Neuron (in vitro differentiated cells): ENCODE measurements around the gene GKN1.

Experiments used
- H2AFZ ChIP-seq: one replicate; pipeline ENCODE4 v1.6.1; 2013; ENCODE audit warnings: low read depth, mild to moderate bottlenecking, inconsistent platforms, low read length, moderate library complexity
- H3K27me3 ChIP-seq: one replicate; pipeline ENCODE4 v1.6.1; 2013; ENCODE audit warnings: low read length; ENCODE audit not compliant: insufficient read depth
- H3K36me3 ChIP-seq: one replicate; pipeline ENCODE4 v1.6.1; 2013; ENCODE audit warnings: low read length; ENCODE audit not compliant: insufficient read depth
- H3K4me1 ChIP-seq: one replicate; pipeline ENCODE4 v1.6.1; 2013; ENCODE audit warnings: low read length; ENCODE audit not compliant: insufficient read depth
- H3K4me3 ChIP-seq: 2 replicates; pipeline ENCODE4 v1.5.1; 2013; ENCODE audit warnings: mild to moderate bottlenecking, low read length, moderate library complexity
- H3K9me3 ChIP-seq: one replicate; pipeline ENCODE4 v1.6.1; 2013; ENCODE audit warnings: low read length

The GKN1 gene

DNA sequence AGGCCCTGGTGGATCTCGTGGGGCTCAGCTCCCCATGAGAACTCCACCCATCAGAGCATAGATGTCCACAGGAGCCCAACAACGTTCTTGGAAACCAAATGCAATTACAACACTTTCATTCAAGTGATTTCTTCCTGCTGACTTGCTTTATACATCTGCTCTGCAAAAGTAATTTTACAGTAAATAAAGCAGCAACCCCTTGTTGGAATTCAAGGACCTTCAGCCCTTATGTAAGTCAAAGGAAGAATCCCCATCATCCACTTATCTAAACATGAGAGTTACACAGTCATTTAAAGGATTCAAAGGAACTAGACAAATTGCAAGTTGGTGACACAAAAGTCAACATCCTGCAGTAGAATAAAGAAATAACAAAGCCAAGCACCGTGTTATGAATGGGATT is 21.5 kb downstream of the GKN1 start:
- no peaks in the 10 kb centered on the region for H3K36me3 ChIP-seq
- H3K27me3 ChIP-seq: no peaks in the 10 kb centered on the region
- no peak overlapping the region for H2AFZ ChIP-seq
- H3K4me3 ChIP-seq: no peak overlapping the region
- no peaks in the 10 kb centered on the region for H3K4me1 ChIP-seq
- no peaks in the 10 kb centered on the region for H3K9me3 ChIP-seq

DNA sequence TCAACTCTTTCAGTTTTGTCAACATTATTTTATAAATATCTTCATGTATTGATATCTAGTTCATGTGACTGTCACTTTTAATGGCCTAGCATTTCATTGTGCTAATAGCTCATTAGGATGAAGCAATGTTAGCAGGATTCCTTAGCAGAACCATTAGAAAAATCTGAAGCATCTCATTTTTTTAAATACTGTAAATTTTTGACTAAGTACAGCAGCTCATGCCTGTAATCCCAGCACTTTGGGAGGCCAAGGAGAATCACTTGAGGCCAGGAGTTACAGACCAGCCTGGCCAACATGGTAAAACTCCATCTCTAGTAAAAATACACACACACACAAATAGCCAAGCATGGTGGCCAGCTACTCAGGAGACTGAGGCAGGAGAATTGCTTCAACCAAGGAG is 23.0 kb downstream of the GKN1 start:
- Histone ChIP-seq H3K27me3 (no peaks in the 10 kb centered on the region), H2AFZ (no peak overlapping the region), H3K36me3 (no peaks in the 10 kb centered on the region), H3K4me1 (no peaks in the 10 kb centered on the region), H3K9me3 (no peaks in the 10 kb centered on the region), H3K4me3 (no peak overlapping the region)

DNA sequence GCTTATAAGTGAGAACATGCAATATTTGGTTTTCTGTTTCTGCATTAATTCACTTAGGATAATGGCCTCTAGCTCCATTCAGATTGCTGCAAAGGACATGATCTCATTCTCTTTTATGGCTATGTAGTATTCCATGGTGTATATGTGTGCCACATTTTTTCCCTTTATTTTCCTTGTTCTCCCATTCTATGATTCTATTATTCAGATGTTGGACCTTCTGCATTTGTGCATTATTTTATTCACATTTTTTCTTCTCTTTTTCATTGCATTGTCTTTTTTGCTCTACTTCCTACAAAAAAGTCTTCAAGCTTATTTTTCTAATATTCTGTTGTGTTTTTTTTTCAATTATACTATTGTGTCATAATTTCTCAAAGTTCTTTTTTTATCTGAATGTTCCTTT is 27.4 kb downstream of the GKN1 start:
- Histone ChIP-seq H3K27me3 (no peaks in the 10 kb centered on the region), H3K36me3 (no peaks in the 10 kb centered on the region), H2AFZ (no peak overlapping the region), H3K4me3 (no peak overlapping the region), H3K4me1 (no peaks in the 10 kb centered on the region), H3K9me3 (no peaks in the 10 kb centered on the region)

DNA sequence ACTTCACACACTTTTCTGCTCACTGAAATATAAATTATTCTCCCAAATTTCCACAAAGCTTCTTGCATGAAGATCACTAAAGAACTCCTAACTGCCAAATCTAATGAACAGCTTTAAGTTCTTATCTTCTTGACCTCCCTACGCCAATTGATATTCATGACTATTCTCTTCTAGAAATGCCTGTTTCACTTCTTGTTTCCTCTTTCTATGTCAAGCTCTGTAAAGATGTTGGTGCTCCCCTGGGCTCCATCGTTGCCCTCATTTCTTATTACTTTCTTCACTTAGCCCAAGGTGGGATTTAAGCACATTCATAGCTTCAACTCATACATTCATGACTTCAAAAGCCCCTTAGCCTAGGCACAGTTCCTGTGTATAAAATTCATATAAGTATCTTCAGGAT is 29.3 kb downstream of the GKN1 start:
- Histone ChIP-seq H3K9me3 (no peaks in the 10 kb centered on the region), H3K4me3 (no peak overlapping the region), H2AFZ (no peak overlapping the region), H3K36me3 (no peaks in the 10 kb centered on the region), H3K27me3 (no peaks in the 10 kb centered on the region), H3K4me1 (no peaks in the 10 kb centered on the region)

DNA sequence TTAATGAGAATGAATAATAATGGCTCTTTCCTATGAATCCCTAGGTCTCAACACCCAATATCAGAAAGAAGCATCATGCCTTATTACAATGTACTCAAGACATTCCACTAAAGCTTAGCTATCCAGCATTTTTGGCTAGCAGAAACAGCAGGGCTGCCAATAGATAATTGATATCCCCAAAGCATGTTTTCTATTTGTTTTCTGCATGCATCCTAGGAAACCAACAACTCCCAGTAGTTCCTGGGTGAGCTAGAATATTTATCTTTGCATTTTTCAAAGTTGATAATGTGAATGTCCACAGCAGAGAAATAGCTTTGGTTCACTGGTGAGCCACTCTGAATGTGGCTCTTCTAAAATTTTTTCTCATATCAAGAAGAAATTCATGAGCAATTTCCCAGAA is 32.7 kb downstream of the GKN1 start:
- H3K4me3 ChIP-seq: no peak overlapping the region
- H3K4me1 ChIP-seq: no peaks in the 10 kb centered on the region
- H3K27me3 ChIP-seq: no peaks in the 10 kb centered on the region
- H3K9me3 ChIP-seq: no peaks in the 10 kb centered on the region
- H2AFZ ChIP-seq: no peak overlapping the region
- no peaks in the 10 kb centered on the region for H3K36me3 ChIP-seq

DNA sequence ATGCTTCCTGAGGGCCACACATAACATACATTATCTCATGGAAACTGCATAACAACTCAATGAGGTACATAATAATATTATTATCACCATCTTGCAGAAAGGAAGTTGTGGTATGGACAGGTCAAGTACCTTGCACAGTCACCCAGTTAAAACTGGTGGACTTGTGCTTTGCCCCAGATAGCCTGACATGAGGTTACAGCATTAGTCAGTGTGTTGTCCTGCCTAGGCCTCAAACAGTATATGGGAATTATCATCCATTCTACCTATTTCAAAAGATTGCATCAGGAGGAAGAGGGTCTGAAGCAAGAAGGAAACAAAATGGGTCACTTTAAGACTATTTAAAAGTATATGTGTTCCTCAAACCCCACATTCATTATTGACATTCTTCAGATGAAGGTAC is 33.2 kb downstream of the GKN1 start:
- no peak overlapping the region for H3K4me3 ChIP-seq
- no peaks in the 10 kb centered on the region for H3K9me3 ChIP-seq
- H3K36me3 ChIP-seq: no peaks in the 10 kb centered on the region
- H3K27me3 ChIP-seq: no peaks in the 10 kb centered on the region
- H3K4me1 ChIP-seq: peaks cover 2% of the 10 kb centered on the region
- H2AFZ ChIP-seq: no peak overlapping the region

DNA sequence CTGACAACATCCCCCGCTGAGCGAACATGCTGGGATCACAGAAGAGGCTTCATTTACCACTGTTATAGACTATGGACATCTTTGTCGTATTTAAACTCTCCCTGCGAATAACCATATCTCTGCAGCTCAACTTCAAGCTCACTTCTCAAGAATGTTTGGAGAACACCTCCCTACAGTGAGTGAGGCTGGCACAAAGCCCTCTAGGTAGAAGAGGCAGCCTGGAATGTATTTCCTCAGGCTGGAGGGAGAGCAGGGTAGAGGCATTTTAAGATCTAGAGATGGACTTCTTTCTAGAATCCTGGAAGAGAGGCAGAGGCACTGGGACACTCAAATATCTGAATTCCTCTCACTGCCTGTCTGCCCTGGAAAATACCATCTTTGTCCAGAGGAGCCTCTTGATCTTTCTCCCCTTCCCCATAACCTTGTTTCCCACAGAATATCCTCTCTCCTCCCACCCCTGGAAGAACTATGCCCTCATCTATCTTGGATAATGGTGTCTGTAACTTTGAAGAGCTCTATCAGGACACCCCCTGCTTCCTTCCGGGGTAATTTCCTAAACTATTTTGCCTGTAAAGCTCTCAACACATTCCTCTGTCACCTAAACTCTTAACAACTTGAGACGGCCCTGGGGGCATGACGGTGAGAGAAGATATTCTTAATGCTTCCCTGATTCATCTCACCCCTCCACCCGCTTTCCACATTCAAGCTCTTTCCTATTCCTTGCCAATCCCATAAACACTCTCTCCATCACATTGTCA is 36.2 kb downstream of the GKN1 start:
- Histone ChIP-seq H3K36me3 (no peaks in the 10 kb centered on the region), H3K9me3 (no peaks in the 10 kb centered on the region), H3K4me3 (no peak overlapping the region), H3K4me1 (peaks cover 9% of the 10 kb centered on the region), H3K27me3 (no peaks in the 10 kb centered on the region), H2AFZ (no peak overlapping the region)

DNA sequence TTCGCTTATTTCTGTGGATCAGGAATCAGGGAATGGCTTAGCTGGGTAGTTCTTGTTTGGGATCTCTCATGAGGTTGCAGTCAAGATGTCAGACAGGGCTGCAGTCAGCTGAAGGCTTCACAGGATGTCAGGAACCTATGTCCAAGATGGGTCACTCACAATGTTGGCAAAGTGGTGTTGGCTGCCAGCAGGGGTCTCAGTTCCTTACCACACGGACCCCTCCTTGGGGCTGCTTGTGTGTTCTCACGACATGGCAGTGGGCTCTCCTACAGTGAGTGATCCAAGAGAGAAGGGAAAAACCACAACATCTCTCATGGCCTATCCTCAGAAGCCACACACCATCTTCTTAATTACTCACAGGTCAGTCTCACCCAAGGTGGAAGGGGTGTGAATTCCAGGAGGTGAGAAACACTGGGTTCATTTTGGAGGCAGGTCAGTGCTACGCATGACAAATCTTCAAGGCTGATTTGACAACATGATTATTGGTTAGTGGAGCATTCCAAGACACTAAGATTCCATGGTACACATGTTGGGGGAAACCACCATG is 37.2 kb downstream of the GKN1 start:
- no peaks in the 10 kb centered on the region for H3K27me3 ChIP-seq

DNA sequence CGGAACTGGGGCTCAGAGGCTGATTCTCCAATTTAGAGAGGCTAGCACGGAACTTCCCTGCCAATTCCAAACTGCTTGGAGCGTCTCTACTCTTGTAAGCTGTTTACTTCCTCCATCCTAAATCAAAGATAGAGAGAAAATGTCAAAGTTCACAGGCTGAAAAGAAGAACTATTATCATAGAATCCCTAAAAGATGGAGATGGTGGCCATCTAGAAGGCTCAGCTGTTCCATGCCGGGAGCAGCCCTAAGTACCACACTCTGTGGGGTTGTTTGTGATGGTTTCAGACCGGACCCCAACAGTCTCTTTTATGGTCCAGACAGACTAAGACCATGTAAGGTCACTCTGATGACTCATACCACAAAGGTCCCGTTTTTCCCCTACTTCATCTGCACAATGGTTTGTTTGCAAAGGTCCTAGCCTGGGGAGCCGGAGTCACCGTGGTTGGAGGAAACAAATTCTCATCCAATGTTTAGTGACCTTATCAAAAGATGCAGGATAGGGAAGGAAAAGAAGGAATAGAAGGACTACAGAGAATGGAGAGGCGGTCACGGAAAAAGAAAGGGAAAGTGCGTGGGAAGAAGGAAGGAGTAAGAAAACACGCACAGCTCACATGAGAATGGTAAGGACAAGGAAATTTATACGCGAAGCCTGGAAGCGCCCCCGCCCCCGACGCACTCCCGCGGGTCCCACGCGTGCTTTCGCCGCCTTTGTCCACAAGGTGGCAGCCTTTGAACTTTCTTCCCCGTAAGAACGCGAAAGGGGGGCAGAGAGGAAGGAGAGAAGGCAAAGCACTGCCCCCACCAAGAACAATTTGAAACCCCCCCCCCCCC is 38.1 kb downstream of the GKN1 start:
- Histone ChIP-seq H3K4me3 (peak overlapping the region; percentile 72), H2AFZ (peak overlapping the region; percentile 92), H3K4me1 (peaks cover 18% of the 10 kb centered on the region), H3K9me3 (no peaks in the 10 kb centered on the region), H3K27me3 (no peaks in the 10 kb centered on the region), H3K36me3 (no peaks in the 10 kb centered on the region)

More for the DNA sequence above, 37.2 kb downstream of the GKN1 start:
- Histone ChIP-seq H3K36me3 (no peaks in the 10 kb centered on the region), H2AFZ (no peak overlapping the region), H3K9me3 (no peaks in the 10 kb centered on the region), H3K4me1 (peaks cover 13% of the 10 kb centered on the region), H3K4me3 (no peak overlapping the region)

DNA sequence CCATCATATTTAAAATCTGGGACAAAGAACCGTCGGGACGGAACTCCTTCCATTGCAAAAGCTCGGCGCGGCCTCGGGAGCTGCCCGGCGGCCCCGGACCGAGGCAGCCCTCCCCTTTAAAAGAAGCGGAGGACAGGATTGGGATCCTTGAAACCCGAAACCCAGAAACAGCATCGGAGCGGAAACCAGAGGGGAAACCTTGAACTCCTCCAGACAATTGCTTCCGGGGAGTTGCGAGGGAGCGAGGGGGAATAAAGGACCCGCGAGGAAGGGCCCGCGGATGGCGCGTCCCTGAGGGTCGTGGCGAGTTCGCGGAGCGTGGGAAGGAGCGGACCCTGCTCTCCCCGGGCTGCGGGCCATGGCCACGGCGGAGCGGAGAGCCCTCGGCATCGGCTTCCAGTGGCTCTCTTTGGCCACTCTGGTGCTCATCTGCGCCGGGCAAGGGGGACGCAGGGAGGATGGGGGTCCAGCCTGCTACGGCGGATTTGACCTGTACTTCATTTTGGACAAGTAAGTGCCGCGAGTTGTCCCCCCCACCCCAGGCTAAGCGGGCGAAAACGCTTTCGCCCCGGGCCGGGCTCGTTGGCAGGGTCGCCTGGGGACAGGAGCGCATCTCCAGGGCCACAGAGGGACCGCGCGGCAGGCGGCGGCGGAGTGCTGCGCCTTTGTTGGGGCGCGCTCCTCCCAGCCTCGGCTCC is 38.9 kb downstream of the GKN1 start, which contains the start of gene ANTXR1:
ANTXR1 (plus strand) TSS at position 38 of the 698 bp plus-strand sequence; CDS start at position 359, 321 bp downstream.
- Histone ChIP-seq H3K9me3 (no peaks in the 10 kb centered on the region), H3K27me3 (no peaks in the 10 kb centered on the region), H3K4me1 (peaks cover 18% of the 10 kb centered on the region), H3K4me3 (peak within 1 kb of the TSS; percentile 72), H3K36me3 (no peaks in the 10 kb centered on the region), H2AFZ (peak within 1 kb of the TSS; percentile 92)

DNA sequence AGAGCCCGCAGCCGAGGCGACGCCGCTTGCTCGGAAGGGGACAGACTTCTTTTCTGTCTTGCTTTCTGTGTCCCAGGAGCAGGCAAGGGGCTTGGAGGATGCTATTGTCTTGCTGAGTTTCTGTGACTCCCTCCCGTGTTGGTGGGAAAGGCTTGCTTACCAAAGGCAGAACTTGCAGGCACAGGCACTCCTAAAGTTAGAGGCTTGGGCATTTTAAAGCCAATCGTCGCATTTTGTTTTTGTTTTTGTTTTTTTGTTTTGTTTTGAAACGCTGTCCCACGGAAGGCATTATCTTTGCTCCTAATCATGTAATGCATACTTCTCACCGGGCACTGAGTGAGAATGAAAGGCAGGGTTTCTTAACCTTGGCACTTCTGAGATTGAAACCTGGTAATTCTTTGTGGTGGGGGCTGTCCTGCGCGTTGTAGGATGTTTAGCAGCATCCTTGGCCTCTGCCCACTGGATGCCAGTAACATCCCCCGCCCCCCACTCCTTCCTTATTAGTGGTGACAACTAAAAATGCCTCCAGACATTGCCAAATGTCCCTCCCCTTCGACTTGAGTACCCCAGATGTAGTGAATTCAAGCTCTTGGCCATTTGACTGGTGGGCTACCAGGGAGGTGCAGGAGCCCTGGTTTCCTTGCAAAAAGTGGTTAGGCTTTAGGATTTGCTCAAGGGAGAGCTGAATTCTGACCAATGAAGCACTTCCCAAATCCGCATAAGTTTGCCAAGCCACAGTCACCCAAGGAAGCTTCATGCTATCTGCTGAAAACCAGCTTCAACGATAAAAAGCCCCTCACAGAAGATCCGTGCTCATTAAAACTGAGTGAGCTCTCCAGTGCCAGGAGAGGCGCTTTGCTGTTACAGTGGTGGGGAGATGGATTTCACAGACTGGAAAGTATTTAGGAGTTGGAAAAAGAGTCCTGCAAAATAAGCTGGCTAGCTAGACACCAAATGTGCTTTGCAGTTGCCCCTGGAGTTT is 39.7 kb downstream of the GKN1 start:
- Histone ChIP-seq H3K4me1 (peaks cover 18% of the 10 kb centered on the region), H3K9me3 (no peaks in the 10 kb centered on the region), H3K27me3 (no peaks in the 10 kb centered on the region), H3K4me3 (peak overlapping the region; percentile 72), H2AFZ (peak overlapping the region; percentile 92), H3K36me3 (no peaks in the 10 kb centered on the region)

DNA sequence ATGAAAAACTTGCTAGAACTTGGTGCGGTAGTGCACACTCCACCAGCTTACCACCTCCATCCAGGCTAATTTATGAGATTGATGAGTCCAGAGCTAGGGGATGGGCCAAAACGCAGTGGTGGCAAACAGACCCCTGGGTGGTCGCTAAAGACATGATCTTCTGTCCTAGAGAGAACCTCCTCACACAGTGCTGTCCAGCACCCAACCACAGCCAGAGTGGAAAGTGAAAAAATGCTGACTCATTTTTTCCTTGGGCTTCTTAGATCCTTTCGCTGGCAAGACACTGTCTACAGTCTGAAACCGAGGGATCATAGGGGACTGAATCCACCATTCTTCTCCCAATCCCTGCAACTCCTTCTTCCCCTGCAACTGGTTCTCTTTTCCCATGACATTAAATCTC is 42.6 kb downstream of the GKN1 start:
- Histone ChIP-seq H3K4me3 (no peak overlapping the region), H3K27me3 (no peaks in the 10 kb centered on the region), H3K36me3 (no peaks in the 10 kb centered on the region), H3K4me1 (peaks cover 18% of the 10 kb centered on the region), H3K9me3 (no peaks in the 10 kb centered on the region), H2AFZ (no peak overlapping the region)
